WTC11 (cell line): ENCODE measurements around the gene PLEKHF1. TPM values are rescaled to one million over a fixed set of nuclear protein-coding genes. Genes with fewer than 3 reads are reported as not detected.

ENCODE experiments used
- ATAC-seq: fragments of 200-7000 bp; cut with Tn5 transposase; 2 replicates; pipeline ENCODE4 v1.10.0; 2021; ENCODE audit warnings: mild to moderate bottlenecking, moderate library complexity
- CTCF ChIA-PET: fragments of 300-600 bp; sonication (Branson Sonifier 250); formaldehyde crosslinking; loops from one replicate; lab custom pipeline; 2021; ENCODE audit warnings: antibody characterized with exemption; lab: Charles Lee
- POLR2A ChIA-PET: fragments of 350-600 bp; sonication (Branson Sonifier 250); formaldehyde crosslinking; loops from one replicate; lab custom pipeline; 2021; ENCODE audit warnings: antibody characterized with exemption; lab: Charles Lee
- DNase-seq: peaks from one replicate; pipeline ENCODE4 v3.0.0; 2021; ENCODE audit warnings: low spot score
- H3K27ac Mint-ChIP-seq: 2 replicates; pipeline ENCODE4 v1.8.0; 2021; ENCODE audit warnings: mixed read lengths
- H3K27me3 Mint-ChIP-seq: 2 replicates; pipeline ENCODE4 v1.8.0; 2021; ENCODE audit warnings: low read depth, mild to moderate bottlenecking, moderate library complexity, mixed read lengths
- H3K36me3 Mint-ChIP-seq: 2 replicates; pipeline ENCODE4 v1.8.0; 2021; ENCODE audit warnings: mixed read lengths
- H3K4me1 Mint-ChIP-seq: 2 replicates; pipeline ENCODE4 v1.8.0; 2022; ENCODE audit warnings: mixed read lengths
- H3K4me3 Mint-ChIP-seq: 2 replicates; pipeline ENCODE4 v1.8.0; 2021; ENCODE audit warnings: mild to moderate bottlenecking, moderate library complexity, mixed read lengths
- H3K9me3 Mint-ChIP-seq: 2 replicates; pipeline ENCODE4 v1.8.0; 2021; ENCODE audit warnings: mixed read lengths
- AFF4 ChIP-seq: sonication (generic); formaldehyde crosslinking; IDR thresholded peaks from 2 replicates; pipeline ENCODE4 v1.8.1; 2023; ENCODE audit warnings: mild to moderate bottlenecking, missing genetic modification reagents, borderline replicate concordance
- ATF2 ChIP-seq: sonication (generic); formaldehyde crosslinking; IDR thresholded peaks from 2 replicates; pipeline ENCODE4 v1.8.1; 2022; ENCODE audit warnings: low read depth, missing genetic modification reagents, borderline replicate concordance
- CTCF ChIP-seq: fragments of 200-600 bp; IDR thresholded peaks from 2 replicates; pipeline ENCODE4 v1.8.0; 2022; ENCODE audit warnings: antibody characterized with exemption
- ETV6 ChIP-seq: sonication (generic); formaldehyde crosslinking; IDR thresholded peaks from 2 replicates; pipeline ENCODE4 v1.8.1; 2022; ENCODE audit warnings: mild to moderate bottlenecking, missing genetic modification reagents
- NR3C1 ChIP-seq: sonication (generic); formaldehyde crosslinking; conservative IDR thresholded peaks from 2 replicates; pipeline ENCODE4 v1.8.1; 2023; ENCODE audit warnings: low read depth, mild to moderate bottlenecking, missing genetic modification reagents
- USF2 ChIP-seq: sonication (generic); formaldehyde crosslinking; IDR thresholded peaks from 2 replicates; pipeline ENCODE4 v1.8.1; 2023; ENCODE audit warnings: mild to moderate bottlenecking, missing genetic modification reagents, moderate library complexity
- total RNA-seq: library from RNA; stranded (reverse); gene quantifications from 3 replicates; pipeline ENCODE4 v1.2.3, GENCODE V29; 2021

The PLEKHF1 gene
- total RNA-seq, 1 experiment from 2014 or later: 17.9 TPM

GRCh38 chr19:29622166-29623070, 42.8 kb upstream of the PLEKHF1 start (continued):
- TF ChIP-seq AFF4 (CRISPR knock-in tag): no peak
- TF ChIP-seq NR3C1: no peak
- TF ChIP-seq, all 79 proteins: peak for 0

- ATAC-seq (no peak), DNase-seq (no peak)
- TF ChIP-seq ATF2 (CRISPR knock-in tag): no peak
- H3K4me3 Mint-ChIP-seq: no peak overlapping the region
- CTCF ChIA-PET: interaction anchor here (1.4 to 3.8 kb wide), 7 partner anchors 10 to 92 kb away, joined by 5 to 21 read pairs (median 9); partner anchors contain the start of gene PLEKHF1
- no peaks in the 10 kb centered on the region; the same call in 1 of the 2 replicates for H3K27me3 Mint-ChIP-seq
- no peaks in the 10 kb centered on the region for H3K9me3 Mint-ChIP-seq
- peaks cover 8% of the 10 kb centered on the region for H3K4me1 Mint-ChIP-seq
- H3K27ac Mint-ChIP-seq: no peak overlapping the region
- H3K36me3 Mint-ChIP-seq: no peaks in the 10 kb centered on the region
- POLR2A ChIA-PET: interaction anchor here (1.2 kb wide), 1 partner anchor 41 kb away, joined by 3 read pairs; the partner anchor contains the start of gene PLEKHF1
Observed at GRCh38 chr19:29623726-29624488, 41.4 kb upstream of the PLEKHF1 start.

GRCh38 chr19:29624489-29625185, 40.6 kb upstream of the PLEKHF1 start:
- ChIA-PET CTCF (interaction anchor here (0.8 to 3.8 kb wide), 12 partner anchors 10 to 92 kb away, joined by 3 to 21 read pairs (median 6); partner anchors contain the start of gene PLEKHF1), POLR2A (interaction anchor here (1.2 kb wide), 1 partner anchor 40 kb away, joined by 3 read pairs; the partner anchor contains the start of gene PLEKHF1)
- Mint-ChIP-seq H3K4me1 (peaks cover 8% of the 10 kb centered on the region), H3K9me3 (no peaks in the 10 kb centered on the region), H3K4me3 (no peak overlapping the region)
- TF ChIP-seq USF2 (CRISPR knock-in tag) (peak; percentile 60), ETV6 (CRISPR knock-in tag) (no peak), CTCF (0 out of 2 replicates have a peak, but pooled peaks have one; percentile 12)
- TF ChIP-seq, all 79 proteins: peak for 2
- ATAC-seq (peak; percentile 40; the same call in 1 of the 2 replicates), DNase-seq (no peak)
- no peak overlapping the region for H3K27ac Mint-ChIP-seq
- no peaks in the 10 kb centered on the region; the same call in 1 of the 2 replicates for H3K27me3 Mint-ChIP-seq
- H3K36me3 Mint-ChIP-seq: no peaks in the 10 kb centered on the region
